GM18505 (cell line): ENCODE measurements around the gene DEDD.

Source experiments
- ATAC-seq: cut with Tn5 transposase; IDR thresholded peaks from one replicate; pipeline ENCODE4 v1.9.1; 2021; ENCODE audit not compliant: unreplicated experiment
- POLR2A ChIP-seq: IDR thresholded peaks from 4 replicates; pipeline ENCODE4 v1.6.1; 2011; ENCODE audit warnings: borderline replicate concordance; ENCODE audit not compliant: insufficient read depth, insufficient read length; ENCODE audit errors: extremely low read depth

Gene DEDD

DNA sequence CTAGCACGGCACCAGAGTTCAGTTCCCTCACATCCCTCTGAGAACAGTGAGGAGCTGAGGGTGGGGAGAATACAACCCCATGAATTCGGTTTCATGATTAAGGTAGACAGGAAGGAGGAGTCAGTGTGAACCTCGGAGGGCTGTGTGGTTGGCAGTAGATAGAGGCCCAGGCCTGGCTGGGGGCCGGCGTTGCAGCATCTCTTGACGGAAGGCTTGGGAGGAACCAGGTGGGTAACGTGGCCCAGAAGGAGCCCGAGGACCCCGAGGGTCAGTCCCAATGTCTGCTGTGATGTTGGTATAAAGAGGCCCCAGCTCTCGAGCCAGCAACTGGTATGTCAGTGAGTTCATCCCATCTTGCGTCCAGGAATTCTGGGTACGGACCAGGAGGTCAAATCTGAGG is 39.2 kb upstream of the DEDD start:
- no peak for ATAC-seq

GRCh38 chr1:161171191-161171590 is 38.7 kb upstream of the DEDD start:
- ATAC-seq = no peak
- no peak for TF ChIP-seq POLR2A

More for the DNA sequence above, 39.2 kb upstream of the DEDD start:
- no peak for TF ChIP-seq POLR2A

DNA sequence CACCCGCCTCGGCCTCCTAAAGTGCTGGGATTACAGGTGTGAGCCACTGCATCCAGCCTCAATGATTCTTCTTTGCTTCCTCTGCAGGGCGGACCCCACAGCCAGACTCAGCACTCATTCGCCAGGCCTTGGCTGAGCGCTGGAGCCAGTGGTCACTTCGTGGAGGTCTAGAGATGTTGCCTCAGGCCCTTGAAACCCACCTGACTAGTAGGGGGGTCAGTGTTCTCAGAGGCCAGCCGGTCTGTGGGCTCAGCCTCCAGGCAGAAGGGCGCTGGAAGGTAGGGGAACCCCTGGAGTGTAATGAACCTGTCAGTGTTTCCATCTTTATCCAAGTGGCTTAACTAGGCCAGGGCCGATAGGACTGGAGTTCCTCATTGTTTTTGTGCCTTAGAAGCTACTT is 36.4 kb upstream of the DEDD start:
- ATAC-seq = no peak

GRCh38 chr1:161166669-161167548 is 34.4 kb upstream of the DEDD start:
- no peak for TF ChIP-seq POLR2A
- ATAC-seq = peak; percentile 3

More for the DNA sequence above, 36.4 kb upstream of the DEDD start:
- no peak for TF ChIP-seq POLR2A

- TF ChIP-seq POLR2A = peak; percentile 93
- ATAC-seq = peak; percentile 93
These were observed 33.5 kb upstream of the DEDD start, which contains the start of gene PPOX for GRCh38 chr1:161165742-161166668. PPOX (plus strand) TSS chr1:161166426; CDS start chr1:161166848, 422 bp downstream.

GRCh38 chr1:161164901-161165610 is 32.6 kb upstream of the DEDD start:
- no peak for TF ChIP-seq POLR2A
- ATAC-seq = no peak

DNA sequence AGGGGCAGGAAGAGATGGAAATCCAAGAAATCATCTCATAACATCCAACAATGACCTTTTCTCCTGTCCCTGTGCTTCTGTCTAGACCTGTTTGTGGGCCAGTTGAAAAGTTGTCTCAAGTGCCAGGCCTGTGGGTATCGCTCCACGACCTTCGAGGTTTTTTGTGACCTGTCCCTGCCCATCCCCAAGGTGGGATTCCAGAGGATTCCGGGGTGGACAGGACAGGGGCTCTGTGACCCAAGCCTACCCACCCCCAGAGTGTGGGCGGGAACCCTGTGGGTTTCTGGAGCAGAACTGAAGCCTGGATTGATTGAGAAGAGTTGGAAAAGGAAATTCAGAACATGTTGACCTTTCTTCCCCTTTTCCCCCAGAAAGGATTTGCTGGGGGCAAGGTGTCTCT is 31.3 kb upstream of the DEDD start:
- ATAC-seq = no peak
- TF ChIP-seq POLR2A = no peak

GRCh38 chr1:161162806-161163205 is 30.3 kb upstream of the DEDD start:
- no peak for ATAC-seq
- no peak for TF ChIP-seq POLR2A

GRCh38 chr1:161162052-161162451 is 29.6 kb upstream of the DEDD start:
- no peak for ATAC-seq
- no peak for TF ChIP-seq POLR2A

DNA sequence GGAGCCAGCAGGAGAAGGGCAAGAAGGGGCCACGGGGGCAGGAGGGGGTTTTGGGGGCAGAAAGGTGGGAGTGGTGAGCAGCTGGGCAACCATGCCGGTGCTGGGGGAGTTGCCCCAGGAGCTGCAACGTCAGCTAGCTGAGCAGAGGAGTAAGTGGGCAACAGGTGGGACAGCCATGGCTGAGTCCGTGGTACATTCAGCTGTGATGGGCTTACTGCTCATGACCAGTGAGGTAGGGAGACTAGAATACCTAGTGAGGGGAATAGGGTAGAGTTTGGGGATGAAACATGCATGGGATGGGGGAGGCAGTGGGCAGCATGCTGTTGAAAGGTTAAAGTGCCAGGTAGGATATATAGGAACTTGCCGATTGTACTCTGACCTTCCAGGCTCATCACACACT is 29.2 kb upstream of the DEDD start:
- TF ChIP-seq POLR2A = no peak
- ATAC-seq = no peak

- no peak for TF ChIP-seq POLR2A
- no peak for ATAC-seq
These were observed 28.2 kb upstream of the DEDD start for GRCh38 chr1:161160671-161161145.

- peak; percentile 5 for ATAC-seq
- TF ChIP-seq POLR2A = no peak
These were observed 27.4 kb upstream of the DEDD start for GRCh38 chr1:161159913-161160243.

- ATAC-seq = peak; percentile 86
- TF ChIP-seq POLR2A = peak; percentile 80
These were observed 26.8 kb upstream of the DEDD start, which contains the start of gene USP21 for GRCh38 chr1:161159087-161159912. USP21 (plus strand) TSS chr1:161159500; CDS start chr1:161160641, 1,141 bp downstream.
